HG03095 (cell line): ENCODE data around the gene WDFY2.

ENCODE experiments used
- ATAC-seq: cut with Tn5 transposase; IDR thresholded peaks from one replicate; pipeline ENCODE4 v1.9.1; 2021; ENCODE audit warnings: moderate library complexity; ENCODE audit not compliant: unreplicated experiment

WDFY2 gene

GRCh38 chr13:51767100-51767499, 182.8 kb downstream of the WDFY2 start:
- ATAC-seq = no peak

DNA sequence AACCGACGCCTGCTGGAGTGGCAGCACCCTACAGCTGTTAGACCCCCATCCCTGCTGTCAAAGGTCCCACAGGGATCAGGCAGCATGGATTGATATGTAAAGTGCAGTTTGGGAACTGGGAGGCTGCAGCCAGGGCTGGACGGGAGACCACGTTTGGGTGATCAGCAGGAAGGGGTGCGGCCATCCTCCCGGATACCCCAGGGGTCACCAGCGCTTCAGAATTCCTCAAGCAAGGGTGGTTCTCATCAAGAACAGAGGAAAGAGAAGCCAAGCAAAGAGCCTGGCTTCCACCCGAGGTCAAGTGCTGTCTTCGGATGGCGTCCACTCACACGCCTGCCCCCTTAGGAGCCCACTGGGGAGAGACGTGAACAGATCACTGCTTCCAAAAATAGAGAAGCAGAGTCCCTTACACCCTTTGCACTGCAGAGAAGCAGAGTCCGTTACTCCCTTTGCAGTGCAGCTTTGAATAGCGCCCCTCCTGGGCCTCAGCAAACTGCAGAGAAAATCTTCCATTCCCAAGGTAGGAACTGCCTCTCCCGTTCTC, 184.2 kb downstream of the WDFY2 start:
- ATAC-seq = no peak

DNA sequence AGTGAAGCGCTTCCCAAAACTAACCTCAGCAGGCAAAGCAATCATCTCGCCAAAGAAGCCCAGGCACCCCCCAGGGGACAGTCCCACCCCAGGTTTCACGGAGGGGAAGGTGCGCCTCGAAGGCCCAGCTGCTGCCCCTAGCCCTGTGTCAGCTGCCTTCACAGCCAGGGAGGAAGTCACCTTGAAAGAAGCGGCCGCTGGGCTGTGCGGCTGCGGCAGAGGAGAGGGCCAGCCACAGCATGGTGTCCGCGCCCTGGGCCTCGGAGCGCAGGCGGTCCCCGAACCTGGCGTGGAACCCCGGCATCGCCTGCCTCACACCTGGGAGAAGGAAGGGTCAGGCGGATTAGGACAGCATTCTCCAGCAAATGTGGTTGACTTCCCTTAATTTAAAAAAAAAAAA, 184.7 kb downstream of the WDFY2 start:
- no peak for ATAC-seq

- no peak for ATAC-seq
These were observed 185.3 kb downstream of the WDFY2 start for GRCh38 chr13:51769455-51770127.

GRCh38 chr13:51770160-51770559, 185.9 kb downstream of the WDFY2 start:
- ATAC-seq = no peak

DNA sequence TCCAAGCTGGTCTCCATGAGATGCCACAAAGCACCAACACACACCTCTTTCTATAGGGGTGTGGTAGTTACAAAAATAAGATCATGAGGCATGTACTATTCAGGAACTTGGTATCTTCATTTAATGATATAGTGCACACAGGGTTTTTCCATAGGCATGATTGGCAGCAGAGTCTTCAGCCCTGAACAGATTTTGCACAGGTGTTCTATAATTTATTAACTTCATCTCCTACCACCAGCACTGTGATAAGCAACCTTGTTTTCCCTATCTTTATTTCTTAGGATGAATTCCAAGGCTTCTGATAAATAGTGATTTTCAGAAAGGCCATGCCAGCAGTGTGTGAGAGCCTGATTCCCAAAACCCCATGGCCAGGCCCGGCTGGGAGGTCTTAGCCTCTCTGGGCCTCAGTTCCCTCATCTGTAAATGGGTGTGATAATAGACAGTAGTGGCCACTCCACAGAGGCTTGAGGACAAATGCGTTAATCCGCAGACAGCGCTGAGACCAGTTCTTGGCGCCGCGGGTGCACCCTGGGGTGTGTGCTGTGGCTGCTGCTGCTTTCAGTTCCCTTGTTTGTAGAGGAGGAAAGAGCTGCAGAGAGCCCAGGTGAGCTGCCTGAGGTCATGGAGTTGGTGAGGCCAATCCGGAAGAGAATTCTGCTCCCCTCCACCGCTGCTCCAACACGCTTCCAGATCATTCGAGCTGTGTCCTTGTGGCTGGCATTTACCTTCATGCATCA, 186.6 kb downstream of the WDFY2 start:
- ATAC-seq = no peak

GRCh38 chr13:51771418-51772104, 187.3 kb downstream of the WDFY2 start:
- ATAC-seq = no peak

DNA sequence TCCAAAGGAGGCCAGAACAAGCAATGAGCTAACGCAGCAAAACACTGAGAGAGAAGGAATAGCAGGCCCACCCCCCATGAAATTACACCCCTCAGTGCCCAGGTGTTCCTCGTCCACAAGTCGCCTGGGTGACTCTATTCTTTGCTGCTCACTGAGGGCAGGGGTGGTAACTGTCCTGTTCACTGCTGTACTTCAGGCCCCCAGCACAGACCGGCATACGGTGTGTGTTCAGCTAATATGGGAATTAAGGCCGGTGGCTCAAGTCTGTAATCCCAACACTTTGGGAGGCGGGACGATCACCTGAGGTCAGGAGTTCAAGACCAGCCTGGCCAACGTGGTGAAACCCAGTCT, 187.8 kb downstream of the WDFY2 start:
- ATAC-seq = no peak

- no peak for ATAC-seq
These were observed 188.5 kb downstream of the WDFY2 start for GRCh38 chr13:51772781-51773180.

- no peak for ATAC-seq
These were observed 189.3 kb downstream of the WDFY2 start for GRCh38 chr13:51773515-51773914.

GRCh38 chr13:51776179-51776578, 191.9 kb downstream of the WDFY2 start:
- ATAC-seq = no peak

- no peak for ATAC-seq
These were observed 193.7 kb downstream of the WDFY2 start for GRCh38 chr13:51777921-51778320.

DNA sequence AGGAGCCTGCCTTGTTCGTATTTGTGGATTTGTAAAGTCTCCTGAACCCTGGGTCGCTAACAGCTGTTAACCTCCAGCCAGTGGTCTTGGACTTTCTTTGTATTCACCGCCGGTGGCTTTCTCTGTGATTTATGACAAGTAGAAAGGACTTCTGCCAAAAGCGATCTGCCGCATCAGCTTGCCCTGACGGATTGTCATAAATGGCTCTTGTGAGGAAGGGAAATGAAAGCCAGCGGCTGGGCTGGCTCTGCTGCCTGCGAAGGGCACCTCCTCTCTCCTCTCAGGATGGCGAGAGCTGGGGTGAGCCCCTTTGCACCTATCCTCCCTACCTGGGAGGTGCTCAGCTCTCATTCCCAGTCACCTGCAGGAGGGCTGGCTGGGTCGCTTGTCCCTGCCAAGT, 194.1 kb downstream of the WDFY2 start:
- ATAC-seq = no peak

- no peak for ATAC-seq
These were observed 195.8 kb downstream of the WDFY2 start for GRCh38 chr13:51780099-51780498.

DNA sequence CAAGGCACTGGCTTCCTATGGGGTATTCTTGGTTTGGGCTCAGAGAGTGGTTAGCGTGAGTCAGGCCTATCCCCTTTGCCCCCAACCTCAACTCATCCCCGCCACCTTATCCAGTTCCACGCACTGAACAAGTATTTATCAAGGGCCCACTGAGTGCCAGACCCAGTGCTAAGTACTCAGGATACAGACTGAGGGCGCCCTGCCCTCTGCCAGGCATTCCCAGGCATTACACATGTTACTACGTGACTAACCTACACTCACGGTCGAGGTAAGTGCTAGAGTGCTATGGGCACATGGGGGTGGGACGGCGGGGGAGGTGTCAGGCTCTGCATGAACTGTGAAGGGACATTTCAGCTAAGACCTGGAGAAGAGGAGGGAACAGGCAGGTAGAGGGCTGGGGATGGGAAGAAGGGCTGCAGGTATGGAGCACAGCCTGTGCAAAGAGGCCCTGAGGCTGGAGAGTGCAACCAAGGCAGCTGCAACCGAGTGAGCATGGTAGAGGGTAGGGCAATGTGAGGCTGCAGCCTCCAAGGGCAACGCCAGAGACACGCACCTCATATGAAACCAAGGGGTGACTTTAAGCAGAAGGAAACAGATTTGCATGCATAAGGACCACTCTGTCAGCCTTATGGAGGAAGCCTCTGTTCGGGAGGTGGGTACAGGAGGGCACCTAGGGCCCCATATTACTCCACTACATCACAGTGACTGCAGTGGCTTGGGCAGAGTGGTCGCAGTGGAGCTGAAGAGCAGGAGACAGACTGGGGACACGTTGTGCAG, 197.2 kb downstream of the WDFY2 start:
- ATAC-seq = peak; percentile 72

GRCh38 chr13:51782026-51782710, 197.9 kb downstream of the WDFY2 start:
- ATAC-seq = no peak

- ATAC-seq = no peak
These were observed 199.3 kb downstream of the WDFY2 start for GRCh38 chr13:51783428-51784094.

DNA sequence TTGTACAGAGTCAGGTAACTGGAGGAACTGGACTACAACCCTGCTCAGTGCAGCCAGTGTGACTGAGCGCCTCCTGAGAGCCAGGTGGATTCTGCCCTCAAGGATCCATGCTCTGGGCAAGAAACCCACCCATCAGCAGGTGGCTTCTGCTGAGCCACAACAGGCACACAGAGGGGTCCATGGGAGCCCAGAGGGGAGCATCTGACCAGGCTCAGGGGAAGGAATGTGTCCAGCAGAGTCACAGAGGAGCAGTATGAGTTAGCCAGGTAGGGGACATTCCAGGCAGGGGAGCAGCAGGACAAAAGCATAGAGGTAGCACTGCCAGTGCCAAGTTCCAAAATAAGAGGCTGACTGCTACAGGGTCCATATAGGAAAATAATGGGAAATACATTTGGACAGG, 199.8 kb downstream of the WDFY2 start:
- ATAC-seq = no peak

- no peak for ATAC-seq
These were observed 201.6 kb downstream of the WDFY2 start for GRCh38 chr13:51785712-51786424.
